IMR-90 (cell line): Measurements from ENCODE around the gene ATP4A.

Experiments used
- BHLHE40 ChIP-seq: fragments of 150-350 bp; IDR thresholded peaks from 2 replicates; pipeline ENCODE4 v1.6.1; 2016; ENCODE audit warnings: mild to moderate bottlenecking, low read depth, low read length
- MAFK ChIP-seq: IDR thresholded peaks from 2 replicates; pipeline ENCODE4 v1.6.1; 2012; ENCODE audit warnings: low read depth, low read length, improper control_type of control experiment
- MAZ ChIP-seq: IDR thresholded peaks from 2 replicates; pipeline ENCODE4 v1.6.1; 2012; ENCODE audit warnings: low read depth, mild to moderate bottlenecking, low read length, improper control_type of control experiment, moderate library complexity, borderline replicate concordance
- NFE2L2 ChIP-seq: fragments of 150-350 bp; IDR thresholded peaks from 2 replicates; pipeline ENCODE4 v1.6.1; 2016; ENCODE audit warnings: low read depth, mild to moderate bottlenecking, low read length
- POLR2A ChIP-seq: IDR thresholded peaks from 2 replicates; pipeline ENCODE4 v1.6.1; 2012; ENCODE audit warnings: mild to moderate bottlenecking, low read depth, low read length
- RAD21 ChIP-seq: IDR thresholded peaks from 2 replicates; pipeline ENCODE4 v1.6.1; 2012; ENCODE audit warnings: low read length, improper control_type of control experiment
- RCOR1 ChIP-seq: IDR thresholded peaks from 2 replicates; pipeline ENCODE4 v1.6.1; 2012; ENCODE audit warnings: mild to moderate bottlenecking, low read length, improper control_type of control experiment; ENCODE audit not compliant: insufficient replicate concordance
- RFX5 ChIP-seq: IDR thresholded peaks from 2 replicates; pipeline ENCODE4 v1.8.0; 2012; ENCODE audit warnings: low read depth, mild to moderate bottlenecking, low read length, moderate library complexity
- SMC3 ChIP-seq: fragments of 150-350 bp; IDR thresholded peaks from 2 replicates; pipeline ENCODE4 v1.6.1; 2016; ENCODE audit warnings: low read depth, mild to moderate bottlenecking, antibody characterized with exemption, low read length, moderate library complexity
- TF ChIP-seq, protein P1 (sequence below): conservative IDR thresholded peaks from 2 replicates; pipeline ENCODE4 v1.5.1; 2012; ENCODE audit warnings: mild to moderate bottlenecking, low read depth, low read length, improper control_type of control experiment
- TF ChIP-seq, protein P2 (sequence below): fragments of 150-350 bp; IDR thresholded peaks from 2 replicates; pipeline ENCODE4 v1.6.1; 2016; ENCODE audit warnings: low read depth, mild to moderate bottlenecking, low read length, moderate library complexity, borderline replicate concordance
- TF ChIP-seq, protein P3 (sequence below): fragments of 150-350 bp; IDR thresholded peaks from 2 replicates; pipeline ENCODE4 v1.6.1; 2017; ENCODE audit warnings: mild to moderate bottlenecking, antibody characterized with exemption, low read length, low read depth

DNA sequence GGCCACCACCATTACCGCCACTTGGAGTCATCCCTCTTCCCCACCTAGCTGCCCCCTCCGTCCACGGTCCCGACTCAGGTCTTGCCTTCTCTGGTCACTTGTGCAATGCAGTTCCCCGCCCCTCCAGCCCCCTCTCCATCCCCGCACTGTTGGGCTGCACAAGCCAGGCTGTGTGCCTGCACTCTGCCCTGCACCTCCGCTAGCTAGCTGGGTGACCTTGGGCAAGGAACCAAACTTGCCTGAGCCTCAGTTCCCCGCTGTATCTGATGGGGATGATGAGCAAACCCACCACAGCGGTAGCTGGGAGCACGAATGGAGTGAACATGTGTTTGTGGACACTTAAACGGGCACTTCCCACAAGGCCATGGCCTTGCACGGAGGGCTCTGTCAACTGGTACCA lies 23.6 kb downstream of the ATP4A start:
- no peak for TF ChIP-seq POLR2A
- TF ChIP-seq, protein P1, sequence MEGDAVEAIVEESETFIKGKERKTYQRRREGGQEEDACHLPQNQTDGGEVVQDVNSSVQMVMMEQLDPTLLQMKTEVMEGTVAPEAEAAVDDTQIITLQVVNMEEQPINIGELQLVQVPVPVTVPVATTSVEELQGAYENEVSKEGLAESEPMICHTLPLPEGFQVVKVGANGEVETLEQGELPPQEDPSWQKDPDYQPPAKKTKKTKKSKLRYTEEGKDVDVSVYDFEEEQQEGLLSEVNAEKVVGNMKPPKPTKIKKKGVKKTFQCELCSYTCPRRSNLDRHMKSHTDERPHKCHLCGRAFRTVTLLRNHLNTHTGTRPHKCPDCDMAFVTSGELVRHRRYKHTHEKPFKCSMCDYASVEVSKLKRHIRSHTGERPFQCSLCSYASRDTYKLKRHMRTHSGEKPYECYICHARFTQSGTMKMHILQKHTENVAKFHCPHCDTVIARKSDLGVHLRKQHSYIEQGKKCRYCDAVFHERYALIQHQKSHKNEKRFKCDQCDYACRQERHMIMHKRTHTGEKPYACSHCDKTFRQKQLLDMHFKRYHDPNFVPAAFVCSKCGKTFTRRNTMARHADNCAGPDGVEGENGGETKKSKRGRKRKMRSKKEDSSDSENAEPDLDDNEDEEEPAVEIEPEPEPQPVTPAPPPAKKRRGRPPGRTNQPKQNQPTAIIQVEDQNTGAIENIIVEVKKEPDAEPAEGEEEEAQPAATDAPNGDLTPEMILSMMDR: no peak
- no peak for TF ChIP-seq SMC3
- no peak for TF ChIP-seq RFX5
- no peak for TF ChIP-seq NFE2L2
- TF ChIP-seq RAD21: no peak
- TF ChIP-seq RCOR1: no peak
- TF ChIP-seq, protein P2, sequence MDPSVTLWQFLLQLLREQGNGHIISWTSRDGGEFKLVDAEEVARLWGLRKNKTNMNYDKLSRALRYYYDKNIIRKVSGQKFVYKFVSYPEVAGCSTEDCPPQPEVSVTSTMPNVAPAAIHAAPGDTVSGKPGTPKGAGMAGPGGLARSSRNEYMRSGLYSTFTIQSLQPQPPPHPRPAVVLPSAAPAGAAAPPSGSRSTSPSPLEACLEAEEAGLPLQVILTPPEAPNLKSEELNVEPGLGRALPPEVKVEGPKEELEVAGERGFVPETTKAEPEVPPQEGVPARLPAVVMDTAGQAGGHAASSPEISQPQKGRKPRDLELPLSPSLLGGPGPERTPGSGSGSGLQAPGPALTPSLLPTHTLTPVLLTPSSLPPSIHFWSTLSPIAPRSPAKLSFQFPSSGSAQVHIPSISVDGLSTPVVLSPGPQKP: no peak
- no peak for TF ChIP-seq BHLHE40
- no peak for TF ChIP-seq MAZ
- TF ChIP-seq MAFK: no peak
- TF ChIP-seq, protein P3, sequence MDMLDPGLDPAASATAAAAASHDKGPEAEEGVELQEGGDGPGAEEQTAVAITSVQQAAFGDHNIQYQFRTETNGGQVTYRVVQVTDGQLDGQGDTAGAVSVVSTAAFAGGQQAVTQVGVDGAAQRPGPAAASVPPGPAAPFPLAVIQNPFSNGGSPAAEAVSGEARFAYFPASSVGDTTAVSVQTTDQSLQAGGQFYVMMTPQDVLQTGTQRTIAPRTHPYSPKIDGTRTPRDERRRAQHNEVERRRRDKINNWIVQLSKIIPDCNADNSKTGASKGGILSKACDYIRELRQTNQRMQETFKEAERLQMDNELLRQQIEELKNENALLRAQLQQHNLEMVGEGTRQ: no peak
